Measurements from ENCODE around the gene RREB1. TPM values are rescaled to one million over a fixed set of nuclear protein-coding genes. Genes with fewer than 3 reads are reported as not detected.

RREB1 gene
- polyA plus RNA-seq, 1 donor from 2014 or later, result not detected

DNA sequence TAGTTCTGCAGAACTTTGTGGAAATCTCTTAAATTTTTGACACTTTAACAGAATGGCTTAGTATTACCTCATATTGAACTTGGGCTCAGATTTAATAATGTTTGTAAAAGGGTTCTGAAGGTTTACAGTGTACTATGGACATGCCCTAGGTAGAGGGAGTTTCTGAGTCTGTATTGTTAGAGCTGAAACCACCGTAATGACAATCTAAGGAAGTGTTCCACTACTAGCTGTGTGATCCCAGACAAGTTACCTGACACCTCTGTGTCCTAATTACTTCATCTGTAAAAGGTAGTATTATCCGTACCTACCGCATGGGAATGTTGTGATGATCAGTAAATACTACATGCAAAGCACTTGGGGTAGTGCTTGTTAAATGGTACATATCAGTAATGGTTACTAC, 86.9 kb downstream of the RREB1 start:
- Histone ChIP-seq H3K4me3 (ENCODE audit: low read length) (no peak overlapping the region), H3K9me2 (ENCODE audit: insufficient read depth, low read length) (no peaks in the 10 kb centered on the region), H3K27me3 (ENCODE audit: insufficient read depth, low read depth, low read length) (no peaks in the 10 kb centered on the region), H3K27ac (ENCODE audit: low read length) (no peak overlapping the region), H2AFZ (ENCODE audit: low read depth, low read length) (no peak overlapping the region), H3K4me2 (ENCODE audit: low read length) (no peak overlapping the region), H4K20me1 (ENCODE audit: insufficient read depth) (no peaks in the 10 kb centered on the region), H3K9me3 (ENCODE audit: low read length) (no peaks in the 10 kb centered on the region), H3K79me2 (replicated peaks; ENCODE audit: insufficient read depth, low read length) (no peaks in the 10 kb centered on the region), H3K9ac (ENCODE audit: low read length) (no peak overlapping the region), H3K36me3 (ENCODE audit: insufficient read depth, low read length) (no peaks in the 10 kb centered on the region), H3F3A (ENCODE audit: insufficient read depth, low read length, poor library complexity, severe bottlenecking) (no peaks in the 10 kb centered on the region)
- TF ChIP-seq POLR2AphosphoS5 (IDR thresholded peaks at IDR 0.05), result no peak
- TF ChIP-seq EP300 (conservative IDR thresholded peaks at IDR 0.05; ENCODE audit: poor library complexity, severe bottlenecking), result no peak
- no peak for TF ChIP-seq RAD21 (conservative IDR thresholded peaks at IDR 0.05)
- no peak for TF ChIP-seq TAF1 (IDR thresholded peaks at IDR 0.05; ENCODE audit: low read depth)
- no peak for TF ChIP-seq MXI1 (conservative IDR thresholded peaks at IDR 0.05; ENCODE audit: poor library complexity, severe bottlenecking)
- TF ChIP-seq, protein P1, sequence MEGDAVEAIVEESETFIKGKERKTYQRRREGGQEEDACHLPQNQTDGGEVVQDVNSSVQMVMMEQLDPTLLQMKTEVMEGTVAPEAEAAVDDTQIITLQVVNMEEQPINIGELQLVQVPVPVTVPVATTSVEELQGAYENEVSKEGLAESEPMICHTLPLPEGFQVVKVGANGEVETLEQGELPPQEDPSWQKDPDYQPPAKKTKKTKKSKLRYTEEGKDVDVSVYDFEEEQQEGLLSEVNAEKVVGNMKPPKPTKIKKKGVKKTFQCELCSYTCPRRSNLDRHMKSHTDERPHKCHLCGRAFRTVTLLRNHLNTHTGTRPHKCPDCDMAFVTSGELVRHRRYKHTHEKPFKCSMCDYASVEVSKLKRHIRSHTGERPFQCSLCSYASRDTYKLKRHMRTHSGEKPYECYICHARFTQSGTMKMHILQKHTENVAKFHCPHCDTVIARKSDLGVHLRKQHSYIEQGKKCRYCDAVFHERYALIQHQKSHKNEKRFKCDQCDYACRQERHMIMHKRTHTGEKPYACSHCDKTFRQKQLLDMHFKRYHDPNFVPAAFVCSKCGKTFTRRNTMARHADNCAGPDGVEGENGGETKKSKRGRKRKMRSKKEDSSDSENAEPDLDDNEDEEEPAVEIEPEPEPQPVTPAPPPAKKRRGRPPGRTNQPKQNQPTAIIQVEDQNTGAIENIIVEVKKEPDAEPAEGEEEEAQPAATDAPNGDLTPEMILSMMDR (IDR thresholded peaks at IDR 0.05; ENCODE audit: poor library complexity, severe bottlenecking), result no peak
- TF ChIP-seq SMC3 (conservative IDR thresholded peaks at IDR 0.05; ENCODE audit: poor library complexity), result no peak
- TF ChIP-seq EZH2 (IDR thresholded peaks at IDR 0.05; ENCODE audit: borderline replicate concordance, insufficient read depth, low read length, poor library complexity, severe bottlenecking), result no peak
- TF ChIP-seq, protein P2, sequence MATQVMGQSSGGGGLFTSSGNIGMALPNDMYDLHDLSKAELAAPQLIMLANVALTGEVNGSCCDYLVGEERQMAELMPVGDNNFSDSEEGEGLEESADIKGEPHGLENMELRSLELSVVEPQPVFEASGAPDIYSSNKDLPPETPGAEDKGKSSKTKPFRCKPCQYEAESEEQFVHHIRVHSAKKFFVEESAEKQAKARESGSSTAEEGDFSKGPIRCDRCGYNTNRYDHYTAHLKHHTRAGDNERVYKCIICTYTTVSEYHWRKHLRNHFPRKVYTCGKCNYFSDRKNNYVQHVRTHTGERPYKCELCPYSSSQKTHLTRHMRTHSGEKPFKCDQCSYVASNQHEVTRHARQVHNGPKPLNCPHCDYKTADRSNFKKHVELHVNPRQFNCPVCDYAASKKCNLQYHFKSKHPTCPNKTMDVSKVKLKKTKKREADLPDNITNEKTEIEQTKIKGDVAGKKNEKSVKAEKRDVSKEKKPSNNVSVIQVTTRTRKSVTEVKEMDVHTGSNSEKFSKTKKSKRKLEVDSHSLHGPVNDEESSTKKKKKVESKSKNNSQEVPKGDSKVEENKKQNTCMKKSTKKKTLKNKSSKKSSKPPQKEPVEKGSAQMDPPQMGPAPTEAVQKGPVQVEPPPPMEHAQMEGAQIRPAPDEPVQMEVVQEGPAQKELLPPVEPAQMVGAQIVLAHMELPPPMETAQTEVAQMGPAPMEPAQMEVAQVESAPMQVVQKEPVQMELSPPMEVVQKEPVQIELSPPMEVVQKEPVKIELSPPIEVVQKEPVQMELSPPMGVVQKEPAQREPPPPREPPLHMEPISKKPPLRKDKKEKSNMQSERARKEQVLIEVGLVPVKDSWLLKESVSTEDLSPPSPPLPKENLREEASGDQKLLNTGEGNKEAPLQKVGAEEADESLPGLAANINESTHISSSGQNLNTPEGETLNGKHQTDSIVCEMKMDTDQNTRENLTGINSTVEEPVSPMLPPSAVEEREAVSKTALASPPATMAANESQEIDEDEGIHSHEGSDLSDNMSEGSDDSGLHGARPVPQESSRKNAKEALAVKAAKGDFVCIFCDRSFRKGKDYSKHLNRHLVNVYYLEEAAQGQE (IDR thresholded peaks at IDR 0.05; ENCODE audit: borderline replicate concordance), result no peak

DNA sequence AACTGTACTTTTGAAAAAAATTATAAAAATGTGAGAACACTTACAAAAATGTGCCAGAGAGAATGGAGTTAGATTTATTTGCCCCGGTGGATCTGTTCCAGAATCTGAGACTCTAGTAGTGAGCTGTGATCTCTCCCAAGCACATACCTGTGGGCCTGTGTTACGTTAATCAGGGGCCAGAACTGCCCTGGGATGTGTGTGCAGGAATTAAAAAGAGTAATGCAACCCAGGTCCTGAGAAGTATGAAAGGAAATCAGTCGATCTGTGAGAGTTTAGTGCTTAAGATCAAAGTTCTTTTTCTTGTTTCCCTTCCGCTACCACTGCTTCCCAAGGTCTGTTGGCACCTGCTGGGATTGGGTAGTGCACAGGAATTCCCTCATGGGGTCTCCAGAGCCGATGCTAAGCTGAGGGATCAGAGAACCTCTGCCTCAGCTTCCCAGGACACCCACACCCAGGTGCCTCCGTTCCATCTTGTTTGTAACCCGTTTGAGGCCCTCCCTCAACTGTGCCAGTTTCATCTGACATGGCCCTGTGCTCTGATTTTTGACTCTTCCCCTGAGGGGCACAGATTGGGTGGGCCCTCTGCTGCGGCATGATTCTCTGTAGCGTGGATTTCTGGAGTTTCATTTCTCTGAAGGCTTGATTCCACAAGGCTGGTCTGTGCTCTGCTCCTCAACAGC, 87.7 kb downstream of the RREB1 start:
- Histone ChIP-seq H3F3A (ENCODE audit: insufficient read depth, low read length, poor library complexity, severe bottlenecking) (no peaks in the 10 kb centered on the region), H3K9me2 (ENCODE audit: insufficient read depth, low read length) (no peaks in the 10 kb centered on the region), H3K4me3 (ENCODE audit: low read length) (no peak overlapping the region), H3K27ac (ENCODE audit: low read length) (no peak overlapping the region), H3K27me3 (ENCODE audit: insufficient read depth, low read depth, low read length) (no peaks in the 10 kb centered on the region), H3K36me3 (ENCODE audit: insufficient read depth, low read length) (no peaks in the 10 kb centered on the region), H3K9me3 (ENCODE audit: low read length) (no peaks in the 10 kb centered on the region), H2AFZ (ENCODE audit: low read depth, low read length) (no peak overlapping the region), H3K79me2 (replicated peaks; ENCODE audit: insufficient read depth, low read length) (no peaks in the 10 kb centered on the region), H3K4me2 (ENCODE audit: low read length) (no peak overlapping the region), H3K9ac (ENCODE audit: low read length) (no peak overlapping the region), H4K20me1 (ENCODE audit: insufficient read depth) (no peaks in the 10 kb centered on the region)
- no peak for TF ChIP-seq SMC3 (conservative IDR thresholded peaks at IDR 0.05; ENCODE audit: poor library complexity)
- TF ChIP-seq EZH2 (IDR thresholded peaks at IDR 0.05; ENCODE audit: borderline replicate concordance, insufficient read depth, low read length, poor library complexity, severe bottlenecking), result no peak
- TF ChIP-seq, protein P2 (IDR thresholded peaks at IDR 0.05; ENCODE audit: borderline replicate concordance), result no peak
- no peak for TF ChIP-seq EP300 (conservative IDR thresholded peaks at IDR 0.05; ENCODE audit: poor library complexity, severe bottlenecking)
- TF ChIP-seq, protein P1 (IDR thresholded peaks at IDR 0.05; ENCODE audit: poor library complexity, severe bottlenecking), result no peak
- TF ChIP-seq POLR2AphosphoS5 (IDR thresholded peaks at IDR 0.05), result no peak
- TF ChIP-seq MXI1 (conservative IDR thresholded peaks at IDR 0.05; ENCODE audit: poor library complexity, severe bottlenecking), result no peak
- TF ChIP-seq TAF1 (IDR thresholded peaks at IDR 0.05; ENCODE audit: low read depth), result no peak
- TF ChIP-seq RAD21 (conservative IDR thresholded peaks at IDR 0.05), result no peak
